ENCODE measurements around the gene SPIRE1.

- TF ChIP-seq, protein P1, sequence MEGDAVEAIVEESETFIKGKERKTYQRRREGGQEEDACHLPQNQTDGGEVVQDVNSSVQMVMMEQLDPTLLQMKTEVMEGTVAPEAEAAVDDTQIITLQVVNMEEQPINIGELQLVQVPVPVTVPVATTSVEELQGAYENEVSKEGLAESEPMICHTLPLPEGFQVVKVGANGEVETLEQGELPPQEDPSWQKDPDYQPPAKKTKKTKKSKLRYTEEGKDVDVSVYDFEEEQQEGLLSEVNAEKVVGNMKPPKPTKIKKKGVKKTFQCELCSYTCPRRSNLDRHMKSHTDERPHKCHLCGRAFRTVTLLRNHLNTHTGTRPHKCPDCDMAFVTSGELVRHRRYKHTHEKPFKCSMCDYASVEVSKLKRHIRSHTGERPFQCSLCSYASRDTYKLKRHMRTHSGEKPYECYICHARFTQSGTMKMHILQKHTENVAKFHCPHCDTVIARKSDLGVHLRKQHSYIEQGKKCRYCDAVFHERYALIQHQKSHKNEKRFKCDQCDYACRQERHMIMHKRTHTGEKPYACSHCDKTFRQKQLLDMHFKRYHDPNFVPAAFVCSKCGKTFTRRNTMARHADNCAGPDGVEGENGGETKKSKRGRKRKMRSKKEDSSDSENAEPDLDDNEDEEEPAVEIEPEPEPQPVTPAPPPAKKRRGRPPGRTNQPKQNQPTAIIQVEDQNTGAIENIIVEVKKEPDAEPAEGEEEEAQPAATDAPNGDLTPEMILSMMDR (IDR thresholded peaks at IDR 0.05): no peak
- no peak for TF ChIP-seq POLR2A (IDR thresholded peaks at IDR 0.05)
- TF ChIP-seq EP300 (IDR thresholded peaks at IDR 0.05): no peak
- TF ChIP-seq POLR2AphosphoS5 (IDR thresholded peaks at IDR 0.05): no peak
Observed at GRCh38 chr18:12517142-12517825, 140.6 kb downstream of the SPIRE1 start.
